ENCODE results near the gene DPF3.

GRCh38 chr14:72634691-72635616 is 258.9 kb downstream of the DPF3 start:
- no peak for TF ChIP-seq POLR2A (IDR thresholded peaks at IDR 0.05)
- TF ChIP-seq, protein P1, sequence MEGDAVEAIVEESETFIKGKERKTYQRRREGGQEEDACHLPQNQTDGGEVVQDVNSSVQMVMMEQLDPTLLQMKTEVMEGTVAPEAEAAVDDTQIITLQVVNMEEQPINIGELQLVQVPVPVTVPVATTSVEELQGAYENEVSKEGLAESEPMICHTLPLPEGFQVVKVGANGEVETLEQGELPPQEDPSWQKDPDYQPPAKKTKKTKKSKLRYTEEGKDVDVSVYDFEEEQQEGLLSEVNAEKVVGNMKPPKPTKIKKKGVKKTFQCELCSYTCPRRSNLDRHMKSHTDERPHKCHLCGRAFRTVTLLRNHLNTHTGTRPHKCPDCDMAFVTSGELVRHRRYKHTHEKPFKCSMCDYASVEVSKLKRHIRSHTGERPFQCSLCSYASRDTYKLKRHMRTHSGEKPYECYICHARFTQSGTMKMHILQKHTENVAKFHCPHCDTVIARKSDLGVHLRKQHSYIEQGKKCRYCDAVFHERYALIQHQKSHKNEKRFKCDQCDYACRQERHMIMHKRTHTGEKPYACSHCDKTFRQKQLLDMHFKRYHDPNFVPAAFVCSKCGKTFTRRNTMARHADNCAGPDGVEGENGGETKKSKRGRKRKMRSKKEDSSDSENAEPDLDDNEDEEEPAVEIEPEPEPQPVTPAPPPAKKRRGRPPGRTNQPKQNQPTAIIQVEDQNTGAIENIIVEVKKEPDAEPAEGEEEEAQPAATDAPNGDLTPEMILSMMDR (IDR thresholded peaks at IDR 0.05), result no peak

All from heart left ventricle (tissue), 13 donors.